Measurements from ENCODE around the gene MAD1L1. TPM values are rescaled to one million over a fixed set of nuclear protein-coding genes. Genes with fewer than 3 reads are reported as not detected.

MAD1L1 gene
- total and polyA plus RNA-seq, 2 donors (not counting 3 experiments of a cell fraction or from before 2014, with no cell fraction given): 34.1 to 42.3 TPM

DNA sequence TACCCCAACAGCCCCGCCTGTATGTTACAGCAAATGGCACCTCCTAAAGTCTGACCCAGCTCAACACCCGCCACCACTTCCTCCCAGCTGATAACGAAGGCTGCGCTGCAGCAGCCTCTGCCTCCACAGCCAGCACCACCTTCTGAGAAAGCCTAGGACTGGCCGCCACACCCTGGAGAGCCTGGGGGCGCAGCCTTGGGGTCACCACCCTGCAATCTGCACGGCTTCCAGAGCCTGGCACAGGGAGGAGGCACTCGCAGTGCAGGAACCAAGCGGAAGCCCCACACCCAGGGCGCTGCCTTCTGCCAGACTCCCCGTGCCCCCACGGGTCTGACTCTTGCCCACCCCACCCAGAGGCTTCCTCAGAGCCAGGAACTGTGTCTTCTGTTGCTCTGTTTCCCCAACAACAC is 112.5 kb downstream of the MAD1L1 start:
- no peaks in the 10 kb centered on the region for H3K4me1 ChIP-seq (ENCODE audit: control insufficient read depth, extremely low read depth, insufficient read depth, low read length)
- no peak overlapping the region for H2AFZ ChIP-seq (ENCODE audit: low read depth, low read length)
- ChIA-PET POLR2A (no interaction called here), CTCF (interaction anchor here (2.1 kb wide), 1 partner anchor 9 kb away, joined by 4 read pairs; no protein-coding TSS in a partner anchor)
- intact Hi-C loops (cut with micrococcal nuclease) (no loop called here), dilution Hi-C loops (cut with MboI; ENCODE audit: extremely low pct_ligation_motif_present, low sequenced_read_pairs) (no loop called here)
- H3K27ac ChIP-seq (ENCODE audit: insufficient read depth, low read depth, low read length): no peak overlapping the region
- DNase-seq (ENCODE audit: low read depth, low spot score) (no peak), FAIRE-seq (no peak)
- H3K36me3 ChIP-seq (ENCODE audit: control insufficient read depth in 2 of 2, extremely low read depth in 1 of 2, insufficient read depth in 2 of 2, low read length in 2 of 2): no peaks in the 10 kb centered on the region
- no peaks in the 10 kb centered on the region for H3K27me3 ChIP-seq (ENCODE audit: control insufficient read depth in 2 of 2, insufficient read depth in 2 of 2, low read length in 2 of 2)
- no peaks in the 10 kb centered on the region for H3K79me2 ChIP-seq (ENCODE audit: control insufficient read depth, insufficient read depth, low read length)
- H3K4me2 ChIP-seq (ENCODE audit: insufficient read depth, low read length): no peak overlapping the region
- no peaks in the 10 kb centered on the region for H3K9me3 ChIP-seq (replicated peaks; ENCODE audit: control insufficient read depth, insufficient read depth, low read length)
- H3K9ac ChIP-seq (replicated peaks; ENCODE audit: extremely low read depth, insufficient read depth, low read length): no peak overlapping the region
- no TSS peak for BruUV-seq (replicated peaks)
- H3K4me3 ChIP-seq (replicated peaks in 1 of 3; ENCODE audit: insufficient read depth in 1 of 3, low read depth in 1 of 3, low read length in 3 of 3): no peak overlapping the region
- no peaks in the 10 kb centered on the region for H3K9me1 ChIP-seq (replicated peaks; ENCODE audit: control insufficient read depth, extremely low read depth, insufficient read depth, low read length)
- TF ChIP-seq, protein P1, sequence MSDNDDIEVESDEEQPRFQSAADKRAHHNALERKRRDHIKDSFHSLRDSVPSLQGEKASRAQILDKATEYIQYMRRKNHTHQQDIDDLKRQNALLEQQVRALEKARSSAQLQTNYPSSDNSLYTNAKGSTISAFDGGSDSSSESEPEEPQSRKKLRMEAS (IDR thresholded peaks at IDR 0.05; ENCODE audit: insufficient read depth, insufficient read length): no peak
- TF ChIP-seq POLR2AphosphoS5 (IDR thresholded peaks at IDR 0.05; ENCODE audit: insufficient read depth, low read depth, low read length): no peak
- TF ChIP-seq FOS (IDR thresholded peaks at IDR 0.05; ENCODE audit: borderline replicate concordance, insufficient read depth, low read length): no peak
- no peak for TF ChIP-seq JUN (IDR thresholded peaks at IDR 0.05; ENCODE audit: borderline replicate concordance, insufficient read depth, insufficient read length, low read depth)
- no peak for TF ChIP-seq CTCF (IDR thresholded peaks at IDR 0.05; ENCODE audit: extremely low read depth in 1 of 2, insufficient read depth in 1 of 2, low read depth in 1 of 2, low read length in 2 of 2)
- no peak for TF ChIP-seq POLR2A (IDR thresholded peaks at IDR 0.05; ENCODE audit: low read depth, low read length)
- TF ChIP-seq MYC (IDR thresholded peaks at IDR 0.05; ENCODE audit: low read depth, low read length): no peak
- TF ChIP-seq EZH2 (IDR thresholded peaks at IDR 0.05; ENCODE audit: borderline replicate concordance, low read depth, low read length, severe bottlenecking): no peak
- no peak for TF ChIP-seq GATA2 (IDR thresholded peaks at IDR 0.05; ENCODE audit: insufficient read depth, insufficient read length, low read depth, low read length)
- no peaks in the 10 kb centered on the region for H4K20me1 ChIP-seq (replicated peaks; ENCODE audit: control insufficient read depth, extremely low read depth, insufficient read depth, low read length)
